ENCODE results near the gene SIGLEC11.

DNA sequence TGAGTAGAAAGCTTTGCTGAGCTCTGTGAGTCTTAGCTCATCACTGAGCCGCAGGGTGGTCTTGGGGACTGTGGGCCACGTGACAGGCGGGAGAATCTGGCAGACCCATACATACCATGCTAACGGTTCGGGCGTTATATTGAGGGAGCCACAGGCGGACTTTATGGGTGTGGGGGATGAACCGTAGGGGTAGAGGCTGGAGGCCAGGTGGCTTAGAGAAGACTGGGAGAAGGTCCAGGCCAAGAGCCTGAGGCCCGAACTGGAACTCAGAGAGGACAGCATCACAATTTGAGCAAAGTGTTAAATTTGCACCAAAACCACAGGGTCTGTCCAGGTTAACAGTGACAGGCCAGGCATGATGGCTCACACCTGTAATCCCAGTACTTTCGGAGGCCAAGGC lies 47.3 kb downstream of the SIGLEC11 start:
- TF ChIP-seq POLR2A (IDR thresholded peaks at IDR 0.05; ENCODE audit: low read length) (no peak), GATA1 (IDR thresholded peaks at IDR 0.05; ENCODE audit: low read depth, low read length) (no peak)
